Mammary epithelial cell (primary cell): ENCODE data around the gene SLC38A2.

Source experiments
- CTCF ChIP-seq, 2 donors: IDR thresholded peaks in 1 of 2; conservative IDR thresholded peaks in 1 of 2; 2 replicates each; pipeline ENCODE4 v1.5.1; 2011 to 2012; ENCODE audit warnings: inconsistent platforms in 2 of 2, low read length in 2 of 2, mild to moderate bottlenecking in 2 of 2, control low read depth in 1 of 2, low read depth in 1 of 2; ENCODE audit not compliant: insufficient read depth in 1 of 2; ENCODE audit errors: extremely low read depth in 1 of 2
- EZH2 ChIP-seq: IDR thresholded peaks from 2 replicates; pipeline ENCODE4 v1.6.1; 2012; ENCODE audit warnings: low read length, inconsistent platforms, borderline replicate concordance

GRCh38 chr12:46358325-46358700 is 14.3 kb downstream of the SLC38A2 start:
- TF ChIP-seq CTCF (conservative IDR thresholded peaks at IDR 0.05 in 1 of 2, IDR thresholded peaks at IDR 0.05 in 1 of 2; ENCODE audit: extremely low read depth in 1 of 2, insufficient read depth in 1 of 2, low read depth in 1 of 2, low read length in 2 of 2) (no peak), EZH2 (no peak)
